ENCODE measurements around the gene MDM4.

Gene MDM4, protein sequence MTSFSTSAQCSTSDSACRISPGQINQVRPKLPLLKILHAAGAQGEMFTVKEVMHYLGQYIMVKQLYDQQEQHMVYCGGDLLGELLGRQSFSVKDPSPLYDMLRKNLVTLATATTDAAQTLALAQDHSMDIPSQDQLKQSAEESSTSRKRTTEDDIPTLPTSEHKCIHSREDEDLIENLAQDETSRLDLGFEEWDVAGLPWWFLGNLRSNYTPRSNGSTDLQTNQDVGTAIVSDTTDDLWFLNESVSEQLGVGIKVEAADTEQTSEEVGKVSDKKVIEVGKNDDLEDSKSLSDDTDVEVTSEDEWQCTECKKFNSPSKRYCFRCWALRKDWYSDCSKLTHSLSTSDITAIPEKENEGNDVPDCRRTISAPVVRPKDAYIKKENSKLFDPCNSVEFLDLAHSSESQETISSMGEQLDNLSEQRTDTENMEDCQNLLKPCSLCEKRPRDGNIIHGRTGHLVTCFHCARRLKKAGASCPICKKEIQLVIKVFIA

DNA sequence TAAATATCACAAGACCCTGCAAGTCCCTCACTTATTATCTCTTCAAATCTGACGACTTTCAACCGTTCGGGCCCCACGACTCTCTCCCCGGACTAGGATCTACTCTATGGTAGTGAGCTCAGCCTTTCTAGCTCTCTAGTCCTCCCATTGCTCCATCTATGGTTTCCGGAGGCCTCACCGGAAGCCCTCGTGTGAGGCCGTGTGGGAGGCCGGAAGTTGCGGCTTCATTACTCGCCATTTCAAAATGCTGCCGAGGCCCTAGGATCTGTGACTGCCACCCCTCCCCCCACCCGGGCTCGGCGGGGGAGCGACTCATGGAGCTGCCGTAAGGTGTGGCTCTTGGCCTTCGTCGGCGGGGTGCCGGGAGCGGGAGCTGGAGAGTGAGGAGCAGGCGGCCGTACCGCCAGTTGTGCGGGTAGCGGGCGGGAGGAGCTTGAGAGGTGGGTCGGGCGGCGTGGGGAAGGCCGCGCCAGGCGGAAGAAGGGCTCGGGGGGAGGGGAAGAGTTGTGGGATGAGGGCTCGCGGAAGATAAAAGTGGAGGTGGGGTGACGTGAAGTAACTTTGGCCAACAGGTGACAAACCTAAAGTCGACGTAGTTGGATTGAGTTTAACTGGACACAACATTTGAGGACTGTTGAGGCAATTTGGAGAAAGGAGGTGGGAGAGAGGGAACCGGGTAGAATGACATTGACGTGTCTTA is at the start of gene MDM4:
TSS of gene MDM4 (plus strand) at position 227 of the 700 bp plus-strand sequence. CDS start 9,113 bp downstream, outside the sequence.
- H3K4me1 Mint-ChIP-seq = peaks cover 17% of the 10 kb centered on the region
- H3K27me3 Mint-ChIP-seq (ENCODE audit: low read depth, poor library complexity) = peaks cover 5% of the 10 kb centered on the region
- H3K9me3 Mint-ChIP-seq = no peaks in the 10 kb centered on the region
- TF ChIP-seq CTCF (IDR thresholded peaks at IDR 0.05) = no peak
- H3K36me3 Mint-ChIP-seq (ENCODE audit: low read depth) = peaks cover 36% of the 10 kb centered on the region
- H3K27ac Mint-ChIP-seq = no peak within 1 kb of the TSS
- peak; percentile 89 for DNase-seq
- no peak within 1 kb of the TSS for H3K4me3 Mint-ChIP-seq

DNA sequence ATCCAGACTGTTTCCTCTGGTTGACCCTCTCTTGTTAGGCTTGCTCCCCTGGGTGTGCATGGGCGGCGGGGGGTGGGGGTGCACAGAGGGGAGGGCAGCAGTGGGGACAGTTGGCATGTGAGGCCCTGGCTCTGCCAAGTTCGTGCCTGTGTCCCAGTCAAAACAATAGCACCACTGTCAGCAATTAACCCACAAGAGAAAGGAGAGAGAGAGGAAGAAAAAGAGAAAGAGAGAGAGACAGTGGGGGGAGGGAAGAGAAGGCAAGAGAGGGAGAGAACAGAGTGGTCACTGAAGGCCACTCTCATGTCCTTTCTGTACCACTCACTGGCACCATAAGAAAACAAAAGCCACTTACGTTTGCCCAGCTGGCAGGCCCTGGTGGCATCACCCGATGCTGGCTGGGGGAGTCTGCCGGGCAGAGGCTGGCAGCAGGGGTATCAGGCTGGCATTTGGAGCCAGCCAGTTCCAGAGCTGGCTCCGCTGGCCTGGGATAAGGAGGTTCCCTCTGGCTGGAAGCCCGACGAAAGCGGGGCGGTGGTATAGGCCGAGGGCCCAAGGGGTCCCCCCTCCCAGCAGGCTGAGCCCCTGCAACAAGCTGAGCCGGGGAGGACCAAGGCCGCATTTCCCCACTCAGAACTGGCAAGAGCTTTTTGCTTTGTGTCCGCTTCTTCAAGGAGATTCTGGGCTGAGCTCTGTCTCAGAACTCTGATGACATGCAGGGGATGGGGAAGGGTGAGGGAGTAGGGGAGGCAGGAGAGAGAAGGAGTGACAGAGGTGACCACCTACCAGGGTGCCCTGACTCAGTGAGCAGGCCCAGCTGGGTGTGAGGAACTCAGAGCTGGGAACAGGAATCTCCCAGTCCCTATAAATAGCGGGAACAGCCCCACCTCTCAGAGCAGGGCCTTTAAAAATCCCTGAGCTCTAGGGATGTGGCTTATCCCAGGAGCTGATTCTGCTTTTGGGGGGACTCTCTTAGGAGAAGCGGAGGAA is 49.5 kb upstream of the MDM4 start:
- no peaks in the 10 kb centered on the region for H3K27me3 Mint-ChIP-seq (ENCODE audit: low read depth, poor library complexity)
- DNase-seq = no peak
- peaks cover 4% of the 10 kb centered on the region for H3K9me3 Mint-ChIP-seq
- peaks cover 33% of the 10 kb centered on the region for H3K4me1 Mint-ChIP-seq
- peaks cover 70% of the 10 kb centered on the region for H3K36me3 Mint-ChIP-seq (ENCODE audit: low read depth)
- peak overlapping the region; percentile 88 for H3K27ac Mint-ChIP-seq
- no peak overlapping the region for H3K4me3 Mint-ChIP-seq
- TF ChIP-seq CTCF (IDR thresholded peaks at IDR 0.05) = no peak

DNA sequence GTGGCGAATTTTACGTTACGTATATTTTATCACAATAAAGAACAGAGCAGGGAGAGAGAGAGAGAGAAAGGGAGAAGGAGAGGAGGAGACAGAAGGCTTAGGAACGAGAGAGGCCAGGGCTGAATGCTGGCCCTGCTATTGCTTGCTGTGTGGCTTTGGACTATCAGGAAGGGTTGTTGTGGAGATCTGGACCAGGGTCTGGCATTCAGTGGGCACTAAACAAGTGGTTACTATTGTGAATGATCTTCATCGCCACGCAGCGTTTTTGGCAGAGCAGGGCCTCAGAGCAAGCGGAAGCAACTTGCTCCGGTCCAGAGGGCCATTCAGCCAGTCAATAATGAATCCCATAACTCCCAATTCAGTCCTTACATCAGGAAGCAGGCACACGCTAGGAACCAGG is 48.0 kb upstream of the MDM4 start:
- Mint-ChIP-seq H3K4me3 (no peak overlapping the region), H3K9me3 (peaks cover 7% of the 10 kb centered on the region), H3K27me3 (ENCODE audit: low read depth, poor library complexity) (no peaks in the 10 kb centered on the region), H3K27ac (no peak overlapping the region), H3K36me3 (ENCODE audit: low read depth) (peaks cover 62% of the 10 kb centered on the region), H3K4me1 (peaks cover 27% of the 10 kb centered on the region)
- no peak for TF ChIP-seq CTCF (IDR thresholded peaks at IDR 0.05)
- DNase-seq = no peak

- Mint-ChIP-seq H3K36me3 (ENCODE audit: low read depth) (peaks cover 56% of the 10 kb centered on the region), H3K27ac (no peak overlapping the region), H3K4me1 (peaks cover 31% of the 10 kb centered on the region), H3K27me3 (ENCODE audit: low read depth, poor library complexity) (no peaks in the 10 kb centered on the region), H3K4me3 (no peak overlapping the region), H3K9me3 (peaks cover 7% of the 10 kb centered on the region)
- no peak for TF ChIP-seq CTCF (IDR thresholded peaks at IDR 0.05)
- DNase-seq = no peak
Measured at GRCh38 chr1:204468766-204469302, 47.4 kb upstream of the MDM4 start.

- Mint-ChIP-seq H3K27me3 (ENCODE audit: low read depth, poor library complexity) (peaks cover 1% of the 10 kb centered on the region), H3K36me3 (ENCODE audit: low read depth) (peaks cover 53% of the 10 kb centered on the region), H3K27ac (no peak overlapping the region), H3K9me3 (peaks cover 7% of the 10 kb centered on the region), H3K4me3 (no peak overlapping the region), H3K4me1 (peaks cover 33% of the 10 kb centered on the region)
- no peak for TF ChIP-seq CTCF (IDR thresholded peaks at IDR 0.05)
- DNase-seq = no peak
Measured at GRCh38 chr1:204469304-204469703, 46.9 kb upstream of the MDM4 start.
